GM19025 (cell line): ENCODE results near the gene CHKB.
"Not testable (repeated sequence)": the region's sequence is repeated elsewhere in the genome, so short reads cannot be mapped to it uniquely, and the experiment has no call there.

Experiments
- ATAC-seq: cut with Tn5 transposase; IDR thresholded peaks from one replicate; pipeline ENCODE4 v1.9.1; 2021; ENCODE audit warnings: mild to moderate bottlenecking, low read depth, moderate library complexity; ENCODE audit not compliant: unreplicated experiment

CHKB gene

GRCh38 chr22:50533856-50534711, 48.6 kb downstream of the CHKB start:
- ATAC-seq = not testable (repeated sequence)

DNA sequence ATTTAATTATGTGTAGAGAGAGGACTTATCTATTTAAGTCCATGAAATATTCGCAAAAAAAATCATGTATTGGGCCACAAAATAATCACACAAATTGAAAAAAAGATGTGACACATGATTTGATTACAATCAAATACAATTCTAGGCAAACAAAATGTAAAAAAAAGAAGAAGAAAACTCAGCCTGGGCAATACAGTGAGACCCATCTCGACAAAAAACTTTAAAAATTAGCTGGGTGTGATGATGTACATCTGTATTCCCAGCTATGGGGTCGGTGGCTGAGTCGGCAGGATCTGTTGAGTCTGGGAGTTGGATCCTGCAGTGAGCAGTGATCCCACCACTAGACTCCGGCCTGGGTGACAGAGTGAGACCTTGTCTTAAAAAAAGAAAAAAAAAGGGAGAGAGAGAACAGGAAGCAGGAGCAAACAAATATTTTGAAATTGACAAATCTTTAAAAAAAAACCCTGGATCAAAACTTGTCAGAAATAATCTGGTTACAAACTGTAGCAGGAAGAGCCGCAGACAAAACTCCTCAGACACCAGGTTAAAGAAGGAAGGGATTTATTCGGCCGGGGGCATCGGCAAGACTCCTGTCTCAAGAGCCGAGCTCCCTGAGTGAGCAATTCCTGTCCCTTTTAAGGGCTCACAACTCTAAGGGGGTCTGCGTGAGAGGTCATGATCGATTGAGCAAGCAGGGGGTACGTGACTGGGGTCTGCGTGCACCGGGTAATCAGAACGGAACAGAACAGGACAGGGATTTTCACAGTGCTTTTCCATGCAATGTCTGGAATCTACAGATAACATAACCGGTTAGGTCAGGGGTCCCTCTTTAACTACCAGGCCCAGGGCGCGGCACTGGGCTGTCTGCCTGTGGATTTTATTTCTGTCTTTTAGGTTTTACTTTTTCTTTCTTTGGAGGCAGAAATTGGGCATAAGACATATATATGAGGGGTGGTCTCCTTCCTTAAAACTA, 49.5 kb downstream of the CHKB start:
- ATAC-seq = no peak

DNA sequence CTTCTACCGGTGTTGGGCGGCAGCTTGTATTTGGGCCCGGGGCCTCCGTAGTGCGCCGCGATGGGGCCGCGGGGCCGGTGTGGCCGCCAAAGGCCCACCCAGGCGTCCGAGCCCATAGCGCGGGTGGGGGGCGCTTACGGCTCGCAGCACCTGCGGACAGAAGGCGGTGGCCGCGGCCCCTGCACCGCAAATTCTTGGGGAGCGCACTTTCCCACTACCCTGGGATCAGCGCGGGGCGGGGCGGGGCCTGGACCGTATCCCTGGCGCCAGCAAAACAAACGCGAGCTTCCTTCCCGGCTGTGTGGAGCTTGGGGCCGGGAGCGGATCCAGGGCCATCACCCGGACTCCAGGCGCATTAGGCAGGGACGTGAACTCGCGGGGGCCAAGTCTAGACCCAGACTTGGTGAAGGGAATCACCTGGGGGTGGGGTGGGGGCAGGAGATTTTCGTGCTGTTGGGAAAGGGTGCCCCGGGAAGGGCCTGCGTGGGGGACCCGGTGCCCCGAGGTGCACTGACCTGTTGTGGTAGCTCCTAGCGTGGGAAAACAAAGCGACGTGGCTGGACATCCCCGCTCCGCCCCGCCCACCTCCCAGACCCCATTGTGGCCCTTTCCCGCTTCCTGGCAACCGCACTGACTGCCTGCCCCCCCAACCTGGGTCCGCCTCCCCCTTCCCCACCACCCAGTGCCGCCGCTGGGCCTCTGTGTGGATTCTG, 50.5 kb downstream of the CHKB start:
- ATAC-seq = no peak

DNA sequence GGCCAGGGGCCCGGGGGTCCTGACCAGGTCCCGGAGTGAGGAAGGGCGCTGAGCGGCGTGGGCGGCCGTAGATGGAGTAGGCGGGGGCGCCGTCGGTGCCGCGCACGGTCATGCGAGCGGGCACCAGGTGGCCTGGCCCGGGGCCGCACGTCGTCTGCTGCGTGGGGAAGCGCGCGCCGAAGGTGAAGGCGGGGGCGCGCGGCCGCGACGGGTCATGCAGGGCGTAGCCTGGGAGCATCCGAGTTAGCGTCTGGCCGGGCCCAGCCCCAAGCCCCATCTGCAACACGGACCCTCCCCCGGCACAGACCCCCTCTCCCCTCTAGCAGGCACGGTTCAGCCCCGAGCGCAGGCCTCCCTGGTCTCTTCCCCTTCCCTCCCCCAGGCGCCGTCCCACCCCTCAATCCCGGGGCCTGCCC, 51.1 kb downstream of the CHKB start:
- no peak for ATAC-seq

DNA sequence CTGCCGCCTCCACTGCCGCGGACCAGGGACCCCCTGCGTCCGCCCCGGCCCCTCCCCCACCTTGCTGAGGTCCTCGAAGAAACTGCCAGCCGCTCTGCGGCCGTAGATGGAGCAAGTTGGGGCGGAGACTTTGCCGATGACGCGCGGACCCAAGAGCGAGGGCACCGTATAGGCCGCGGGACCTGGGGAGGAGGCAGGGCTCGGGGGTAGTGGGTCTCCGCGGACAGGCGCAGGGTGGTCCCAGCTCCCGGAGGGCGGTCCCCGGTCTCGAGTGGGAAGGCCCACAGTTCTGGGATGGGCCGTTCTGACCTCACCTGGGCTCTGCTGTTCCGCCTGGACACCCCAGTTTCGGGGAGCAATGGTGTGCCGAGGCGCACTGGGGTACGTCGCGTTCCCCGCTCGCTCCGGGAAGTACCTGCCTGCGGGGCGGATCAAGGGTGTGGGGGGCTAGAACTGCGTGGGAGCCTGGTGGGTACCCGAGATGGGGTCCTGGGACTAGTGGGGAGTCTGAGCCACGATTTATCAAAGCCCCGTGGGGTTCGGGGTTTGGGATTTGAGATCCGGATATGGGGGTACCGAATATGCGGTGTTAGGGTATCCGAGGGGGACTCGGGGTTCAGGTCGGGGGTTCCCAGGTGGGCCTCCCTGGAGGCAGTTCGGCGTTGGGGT, 51.6 kb downstream of the CHKB start:
- no peak for ATAC-seq

DNA sequence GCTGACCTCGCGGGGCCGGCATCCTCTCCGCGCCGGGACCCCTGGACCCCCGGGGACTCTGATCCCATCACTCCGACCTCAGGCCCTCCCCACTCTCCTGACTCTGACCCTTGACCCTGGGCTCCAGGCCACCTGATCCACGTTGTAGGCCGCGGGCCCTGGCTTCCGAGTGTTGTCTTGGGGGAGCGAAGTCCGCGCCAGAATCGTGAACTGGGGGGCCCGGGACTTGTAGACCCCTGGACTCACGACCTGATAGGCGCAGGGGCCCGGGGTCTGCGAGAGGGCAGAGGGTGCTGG, 52.1 kb downstream of the CHKB start:
- ATAC-seq = no peak

GRCh38 chr22:50529897-50530579, 52.6 kb downstream of the CHKB start, which contains the start of gene TYMP:
TSS of gene TYMP (minus strand) at chr22:50530012. CDS start at chr22:50529709, 303 bp downstream.
- peak; percentile 28 for ATAC-seq

DNA sequence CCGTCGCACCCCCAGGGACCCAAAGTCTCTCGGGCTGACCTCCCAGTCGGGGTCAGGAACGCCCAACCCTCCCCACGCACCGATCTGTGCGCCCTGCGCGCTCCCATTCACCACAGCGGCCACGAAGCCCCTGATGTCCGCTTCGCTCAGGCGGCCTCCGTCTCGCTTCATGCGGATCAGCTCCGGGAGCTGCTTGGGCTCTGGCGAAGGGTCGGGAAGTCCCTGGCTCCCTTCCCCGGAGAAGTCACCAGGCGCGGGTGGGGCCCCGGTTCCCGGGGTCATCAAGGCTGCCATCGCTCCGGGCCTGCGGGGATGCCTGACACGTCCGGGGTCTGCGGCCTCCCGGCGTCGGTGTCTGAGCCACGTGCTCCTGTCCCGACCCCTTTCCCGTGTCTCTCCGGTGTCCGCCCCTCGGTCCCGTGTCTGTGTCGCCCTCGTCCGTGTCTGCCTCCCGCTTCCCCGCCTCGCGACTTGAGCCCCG, 53.2 kb downstream of the CHKB start:
- no peak for ATAC-seq
